GM12891 (cell line): ENCODE measurements around the gene SLC9B2.
"Not testable (repeated sequence)": the region's sequence is repeated elsewhere in the genome, so short reads cannot be mapped to it uniquely, and the experiment has no call there.

ENCODE experiments used
- DNase-seq: peaks from one replicate; pipeline ENCODE4 v3.0.0; 2011; ENCODE audit warnings: low spot score; ENCODE audit not compliant: insufficient read length
- FAIRE-seq: peaks from 2 replicates; lab custom pipeline; 2011; peaks lifted over from hg19 to GRCh38; lab: Jason Lieb, UNC
- PAX5 ChIP-seq: IDR thresholded peaks from 2 replicates; pipeline ENCODE4 v1.6.1; 2011; ENCODE audit warnings: low read length, moderate library complexity, mild to moderate bottlenecking; ENCODE audit not compliant: insufficient read depth, severe bottlenecking
- POLR2A ChIP-seq: IDR thresholded peaks from 2 replicates; pipeline ENCODE4 v1.6.1; 2011; ENCODE audit warnings: low read depth, low read length, control low read depth
- POLR2AphosphoS5 ChIP-seq: IDR thresholded peaks from 2 replicates; pipeline ENCODE4 v1.6.1; 2011; ENCODE audit warnings: low read depth, low read length, control low read depth
- POU2F2 ChIP-seq: IDR thresholded peaks from 2 replicates; pipeline ENCODE4 v1.6.1; 2011; ENCODE audit warnings: low read depth, mild to moderate bottlenecking, control low read depth, low read length, moderate library complexity
- SPI1 ChIP-seq: IDR thresholded peaks from 2 replicates; pipeline ENCODE4 v1.6.1; 2011; ENCODE audit warnings: low read depth, low read length, control low read depth
- TAF1 ChIP-seq: IDR thresholded peaks from 2 replicates; pipeline ENCODE4 v1.6.1; 2011; ENCODE audit warnings: low read depth, low read length, control low read depth

The SLC9B2 gene

GRCh38 chr4:103008875-103009729 lies 67.5 kb downstream of the SLC9B2 start:
- peak; percentile 95 for FAIRE-seq
- TF ChIP-seq POLR2A (no peak), PAX5 (no peak)
- no peak for DNase-seq

DNA sequence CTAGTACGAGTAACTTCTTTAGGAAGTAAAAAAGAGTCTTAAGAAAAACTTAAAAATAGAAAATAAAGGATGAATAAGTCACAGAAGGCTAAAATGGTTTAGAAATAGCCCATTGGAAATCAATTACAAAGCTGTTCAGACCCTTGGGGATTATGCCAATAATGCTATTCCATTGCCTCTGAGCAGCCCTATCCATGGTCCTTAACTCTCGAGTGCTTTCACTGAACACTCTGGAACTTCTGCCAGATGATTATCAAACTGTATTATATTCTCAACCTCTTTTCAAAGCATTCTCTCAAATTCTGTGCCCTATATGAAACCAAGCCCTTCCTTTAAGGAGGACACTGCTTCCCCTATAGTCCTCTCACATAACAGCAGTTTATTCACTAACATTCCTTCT lies 74.0 kb downstream of the SLC9B2 start:
- DNase-seq: no peak
- TF ChIP-seq POLR2A (no peak), POLR2AphosphoS5 (no peak)
- no peak for FAIRE-seq

DNA sequence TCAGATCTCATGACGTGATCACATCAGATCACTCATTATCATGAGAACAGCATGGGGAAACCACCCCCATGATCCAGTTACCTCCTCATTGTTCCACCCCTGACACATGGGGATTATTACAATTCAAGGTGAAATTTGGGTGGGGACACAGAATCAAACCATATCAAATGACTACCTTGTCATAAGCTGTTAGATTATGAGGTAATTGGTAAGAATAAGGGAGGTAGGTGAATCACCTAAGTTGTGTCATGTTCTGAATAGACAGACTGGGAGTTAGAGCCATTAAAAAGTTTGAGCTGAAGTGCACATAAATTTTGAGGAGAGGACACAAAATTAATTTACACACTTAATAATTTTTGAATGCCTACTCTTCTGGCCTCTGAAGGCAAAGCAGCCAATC lies 81.8 kb downstream of the SLC9B2 start:
- TF ChIP-seq PAX5: no peak
- no peak for TF ChIP-seq TAF1
- TF ChIP-seq POLR2AphosphoS5: no peak
- TF ChIP-seq SPI1: no peak
- TF ChIP-seq POLR2A: no peak
- TF ChIP-seq POU2F2: no peak
- FAIRE-seq (no peak), DNase-seq (no peak)

GRCh38 chr4:102993985-102994384 lies 82.6 kb downstream of the SLC9B2 start:
- not testable (repeated sequence) for FAIRE-seq, DNase-seq

DNA sequence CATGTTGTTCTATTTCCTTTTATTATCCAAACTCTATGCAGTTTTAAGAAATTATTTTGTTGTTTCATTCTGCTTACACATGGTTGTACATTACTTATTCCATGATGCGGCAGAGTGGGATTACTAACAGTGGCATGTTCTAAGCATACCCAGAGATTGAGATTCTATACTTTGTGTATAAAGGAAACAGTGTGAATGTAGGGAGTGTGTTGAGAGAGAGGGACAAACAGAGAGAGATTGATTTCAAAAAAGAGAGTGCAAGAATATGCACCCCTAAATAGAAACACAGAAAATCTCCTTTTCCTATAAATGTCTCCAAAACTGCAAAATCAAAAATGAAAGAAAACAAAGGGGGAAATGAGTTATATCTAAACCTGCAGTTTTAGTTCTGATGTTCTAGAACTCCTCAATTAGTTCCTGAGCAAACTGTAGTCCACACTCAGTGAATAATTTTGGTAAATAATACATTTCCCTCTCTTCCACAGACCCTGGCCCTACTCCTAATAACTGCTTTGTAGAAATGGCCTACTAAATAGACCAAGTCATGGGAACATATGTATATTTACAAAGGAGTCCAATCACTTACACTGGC lies 88.0 kb downstream of the SLC9B2 start:
- FAIRE-seq (peak; percentile 55), DNase-seq (no peak)
- TF ChIP-seq TAF1 (no peak), POLR2A (no peak), SPI1 (no peak), PAX5 (no peak), POLR2AphosphoS5 (no peak), POU2F2 (no peak)

GRCh38 chr4:102981005-102981404 lies 95.6 kb downstream of the SLC9B2 start:
- DNase-seq: no peak
- no peak for FAIRE-seq
- TF ChIP-seq POLR2AphosphoS5 (no peak), SPI1 (no peak), POLR2A (no peak), TAF1 (no peak), POU2F2 (no peak), PAX5 (no peak)
